ENCODE data around the gene LEMD3. TPM values are rescaled to one million over a fixed set of nuclear protein-coding genes. Genes with fewer than 3 reads are reported as not detected.
A peak's percentile ranks its signal among the peaks of the same experiment; 100 is the strongest.

LEMD3 gene
- total RNA-seq, 1 donor from 2014 or later: 29.2 TPM

- no peaks in the 10 kb centered on the region for H3K27me3 Mint-ChIP-seq (ENCODE audit: low read depth)
- H3K9me3 Mint-ChIP-seq: peaks cover 30% of the 10 kb centered on the region
- H3K36me3 Mint-ChIP-seq (ENCODE audit: low read depth): peaks cover 66% of the 10 kb centered on the region
- no peak overlapping the region for H3K27ac Mint-ChIP-seq
- H3K4me1 Mint-ChIP-seq (ENCODE audit: low read depth): peaks cover 46% of the 10 kb centered on the region
- intact Hi-C loops (cut with micrococcal nuclease): no loop called here
- H3K4me3 Mint-ChIP-seq (ENCODE audit: low read depth): no peak overlapping the region
- DNase-seq (ENCODE audit: low spot score): no peak
Measured at GRCh38 chr12:65200007-65200665, 30.8 kb downstream of the LEMD3 start.

GRCh38 chr12:65203376-65203775 lies 34.0 kb downstream of the LEMD3 start:
- H3K36me3 Mint-ChIP-seq (ENCODE audit: low read depth): peaks cover 45% of the 10 kb centered on the region
- intact Hi-C loops (cut with micrococcal nuclease): no loop called here
- no peaks in the 10 kb centered on the region for H3K27me3 Mint-ChIP-seq (ENCODE audit: low read depth)
- no peak overlapping the region for H3K4me3 Mint-ChIP-seq (ENCODE audit: low read depth)
- DNase-seq (ENCODE audit: low spot score): no peak
- H3K27ac Mint-ChIP-seq: no peak overlapping the region
- peaks cover 10% of the 10 kb centered on the region for H3K9me3 Mint-ChIP-seq
- H3K4me1 Mint-ChIP-seq (ENCODE audit: low read depth): peaks cover 44% of the 10 kb centered on the region

DNA sequence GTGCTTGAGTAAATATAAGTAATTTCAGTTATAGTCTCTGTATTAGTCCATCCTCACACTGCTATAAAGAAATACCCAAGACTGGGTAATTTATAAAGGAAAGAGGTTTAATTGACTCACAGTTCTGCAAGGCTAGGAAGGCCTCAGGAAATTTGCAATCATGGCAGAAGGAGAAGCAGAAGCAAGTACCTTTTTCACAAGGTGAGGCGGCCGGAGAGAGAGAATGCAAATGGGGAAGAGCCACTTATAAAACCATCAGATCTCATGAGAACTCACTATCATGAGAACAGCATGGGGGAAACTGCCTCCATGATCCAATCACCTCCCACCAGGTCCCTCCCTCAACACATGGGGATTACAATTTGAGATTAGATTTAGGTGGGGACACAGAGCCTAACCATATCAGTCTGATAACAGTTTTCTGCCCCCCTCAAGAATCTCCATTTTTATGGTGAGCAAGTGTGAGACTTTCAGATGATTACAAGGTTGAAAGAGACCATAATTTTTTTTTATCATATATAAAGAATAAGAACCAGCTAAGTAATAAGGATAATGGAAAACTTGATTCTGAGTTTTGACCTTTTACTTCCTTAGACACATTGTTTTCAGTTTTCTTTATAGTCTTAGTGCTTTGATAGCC lies 35.6 kb downstream of the LEMD3 start:
- peaks cover 10% of the 10 kb centered on the region for H3K9me3 Mint-ChIP-seq
- H3K36me3 Mint-ChIP-seq (ENCODE audit: low read depth): peaks cover 41% of the 10 kb centered on the region

DNA sequence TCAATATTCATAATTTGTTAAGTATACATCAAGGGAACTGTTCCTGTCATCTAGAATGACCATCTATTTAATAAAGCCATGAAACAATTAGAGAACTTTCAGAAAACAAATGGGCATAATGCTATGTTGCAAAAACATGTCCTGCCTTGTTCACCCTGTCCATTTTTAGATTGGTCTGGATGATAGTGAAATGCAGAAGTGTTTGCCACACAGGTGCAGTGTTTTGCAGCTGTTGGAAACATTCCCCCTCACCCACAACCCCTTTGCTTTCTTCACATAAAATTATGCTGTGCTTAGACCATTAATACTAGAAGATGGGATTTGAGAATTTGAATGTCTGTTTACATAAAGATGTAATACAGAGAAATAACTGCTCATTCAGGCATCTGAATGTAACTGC lies 36.5 kb downstream of the LEMD3 start:
- Mint-ChIP-seq H3K4me3 (ENCODE audit: low read depth) (no peak overlapping the region), H3K27ac (no peak overlapping the region), H3K4me1 (ENCODE audit: low read depth) (peaks cover 54% of the 10 kb centered on the region), H3K36me3 (ENCODE audit: low read depth) (peaks cover 32% of the 10 kb centered on the region), H3K9me3 (peaks cover 3% of the 10 kb centered on the region), H3K27me3 (ENCODE audit: low read depth) (no peaks in the 10 kb centered on the region)
- DNase-seq (ENCODE audit: low spot score): no peak
- intact Hi-C loops (cut with micrococcal nuclease): loop anchor here (2.0 to 5.0 kb wide), 2 partner anchors 35 to 49 kb away; no protein-coding TSS in a partner anchor

More for the DNA sequence above, 35.6 kb downstream of the LEMD3 start:
- no peak for DNase-seq (ENCODE audit: low spot score)
- no peak overlapping the region for H3K4me3 Mint-ChIP-seq (ENCODE audit: low read depth)
- H3K4me1 Mint-ChIP-seq (ENCODE audit: low read depth): peaks cover 57% of the 10 kb centered on the region
- peak overlapping the region; percentile 3 for H3K27ac Mint-ChIP-seq
- no peaks in the 10 kb centered on the region for H3K27me3 Mint-ChIP-seq (ENCODE audit: low read depth)
- intact Hi-C loops (cut with micrococcal nuclease): loop anchor here (2.0 to 5.0 kb wide), 2 partner anchors 34 to 48 kb away; no protein-coding TSS in a partner anchor

- peaks cover 49% of the 10 kb centered on the region for H3K4me1 Mint-ChIP-seq (ENCODE audit: low read depth)
Measured at GRCh38 chr12:65208125-65208524, 38.7 kb downstream of the LEMD3 start.

DNA sequence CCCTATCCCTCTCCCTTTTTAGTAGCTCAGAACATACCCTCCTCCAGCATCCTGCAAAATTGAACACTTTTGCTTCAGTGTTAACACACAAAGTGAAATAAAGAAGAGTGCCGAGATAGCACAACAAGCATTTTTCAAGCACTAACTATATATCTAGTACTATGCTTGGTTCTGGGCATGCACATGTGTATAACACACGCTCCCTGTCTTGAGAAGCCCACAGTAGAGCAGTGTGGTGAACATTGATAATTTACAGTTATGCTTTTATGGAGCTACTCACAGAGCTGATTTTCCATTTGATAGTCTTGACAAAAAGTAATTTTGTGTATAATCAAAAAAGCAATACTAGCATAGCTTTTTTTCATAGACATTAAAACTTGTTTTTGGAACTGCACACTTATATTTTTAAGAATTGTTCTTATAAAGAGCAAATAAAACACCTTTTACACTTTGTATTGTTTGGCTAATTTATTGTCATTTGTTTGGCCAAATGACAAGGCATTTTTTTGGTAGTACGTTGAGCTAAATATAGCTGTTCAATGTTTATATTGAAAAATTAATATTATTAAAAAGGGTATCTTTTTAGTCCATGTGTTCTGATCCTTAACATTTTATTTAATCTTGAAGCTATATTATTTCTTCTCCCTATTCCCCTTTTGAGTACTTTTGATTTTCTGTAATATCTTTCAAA lies 39.7 kb downstream of the LEMD3 start:
- H3K36me3 Mint-ChIP-seq (ENCODE audit: low read depth): peaks cover 28% of the 10 kb centered on the region
- H3K27ac Mint-ChIP-seq: peak overlapping the region; percentile 90
- H3K27me3 Mint-ChIP-seq (ENCODE audit: low read depth): no peaks in the 10 kb centered on the region
- no peak for DNase-seq (ENCODE audit: low spot score)
- H3K9me3 Mint-ChIP-seq: no peaks in the 10 kb centered on the region
- intact Hi-C loops (cut with micrococcal nuclease): loop anchor here (5.0 kb wide), 1 partner anchor 52 kb away; no protein-coding TSS in a partner anchor
- H3K4me3 Mint-ChIP-seq (ENCODE audit: low read depth): peak overlapping the region; percentile 73
- H3K4me1 Mint-ChIP-seq (ENCODE audit: low read depth): peaks cover 44% of the 10 kb centered on the region

More at GRCh38 chr12:65208125-65208524, 38.7 kb downstream of the LEMD3 start:
- H3K27me3 Mint-ChIP-seq (ENCODE audit: low read depth): no peaks in the 10 kb centered on the region
- H3K9me3 Mint-ChIP-seq: no peaks in the 10 kb centered on the region
- no peak for DNase-seq (ENCODE audit: low spot score)
- peaks cover 26% of the 10 kb centered on the region for H3K36me3 Mint-ChIP-seq (ENCODE audit: low read depth)
- intact Hi-C loops (cut with micrococcal nuclease): loop anchor here (5.0 kb wide), 1 partner anchor 51 kb away; no protein-coding TSS in a partner anchor
- H3K4me3 Mint-ChIP-seq (ENCODE audit: low read depth): no peak overlapping the region
- peak overlapping the region; percentile 43 for H3K27ac Mint-ChIP-seq

DNA sequence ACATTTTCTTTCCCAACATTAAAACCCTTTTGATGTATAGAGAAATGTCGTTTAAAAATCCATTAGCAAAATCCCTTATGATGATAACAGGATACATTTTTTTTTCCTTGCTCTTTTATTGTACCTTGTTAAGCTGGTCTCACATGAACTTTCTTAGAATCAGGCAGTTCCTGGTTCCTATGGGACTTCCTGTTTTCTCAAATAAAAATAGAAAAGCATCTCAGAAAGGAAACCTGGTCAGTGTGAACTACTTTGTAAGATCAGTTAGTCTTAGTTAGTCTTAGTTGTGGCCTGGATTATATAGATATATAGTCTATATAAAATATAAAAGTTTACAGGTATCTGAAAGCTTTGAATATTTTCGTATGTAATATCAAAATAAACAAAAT lies 40.3 kb downstream of the LEMD3 start:
- Mint-ChIP-seq H3K27ac (peak overlapping the region; percentile 90), H3K4me1 (ENCODE audit: low read depth) (peaks cover 41% of the 10 kb centered on the region)
- intact Hi-C loops (cut with micrococcal nuclease): loop anchor here (5.0 kb wide), 1 partner anchor 52 kb away; no protein-coding TSS in a partner anchor

DNA sequence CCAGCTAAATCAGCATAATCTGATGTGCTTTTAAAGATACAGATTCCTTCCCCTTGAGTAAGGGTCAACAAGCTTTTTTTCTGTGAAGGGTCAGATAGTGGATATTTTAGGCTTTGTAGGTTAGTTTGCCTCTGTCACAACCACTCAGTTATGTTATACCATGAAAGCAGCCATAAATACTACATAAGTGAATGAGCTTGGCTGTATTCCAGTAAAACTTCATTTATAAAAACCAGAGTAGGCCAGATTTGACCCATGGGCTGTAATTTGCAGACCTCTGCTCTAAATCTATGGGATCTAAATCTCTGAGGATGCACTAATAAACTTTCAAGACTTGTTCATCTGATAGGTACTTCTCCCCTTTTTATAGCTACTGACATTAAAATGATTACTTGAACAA lies 47.7 kb downstream of the LEMD3 start:
- Mint-ChIP-seq H3K9me3 (peaks cover 22% of the 10 kb centered on the region), H3K27me3 (ENCODE audit: low read depth) (no peaks in the 10 kb centered on the region), H3K27ac (no peak overlapping the region), H3K4me3 (ENCODE audit: low read depth) (no peak overlapping the region), H3K4me1 (ENCODE audit: low read depth) (peaks cover 6% of the 10 kb centered on the region), H3K36me3 (ENCODE audit: low read depth) (peaks cover 79% of the 10 kb centered on the region)
- intact Hi-C loops (cut with micrococcal nuclease): no loop called here
- DNase-seq (ENCODE audit: low spot score): no peak

More for the DNA sequence above, 40.3 kb downstream of the LEMD3 start:
- H3K9me3 Mint-ChIP-seq: no peaks in the 10 kb centered on the region
- peaks cover 33% of the 10 kb centered on the region for H3K36me3 Mint-ChIP-seq (ENCODE audit: low read depth)
- no peak for DNase-seq (ENCODE audit: low spot score)
- no peaks in the 10 kb centered on the region for H3K27me3 Mint-ChIP-seq (ENCODE audit: low read depth)
- H3K4me3 Mint-ChIP-seq (ENCODE audit: low read depth): peak overlapping the region; percentile 73

GRCh38 chr12:65220761-65221160 lies 51.4 kb downstream of the LEMD3 start:
- peaks cover 42% of the 10 kb centered on the region for H3K9me3 Mint-ChIP-seq

DNA sequence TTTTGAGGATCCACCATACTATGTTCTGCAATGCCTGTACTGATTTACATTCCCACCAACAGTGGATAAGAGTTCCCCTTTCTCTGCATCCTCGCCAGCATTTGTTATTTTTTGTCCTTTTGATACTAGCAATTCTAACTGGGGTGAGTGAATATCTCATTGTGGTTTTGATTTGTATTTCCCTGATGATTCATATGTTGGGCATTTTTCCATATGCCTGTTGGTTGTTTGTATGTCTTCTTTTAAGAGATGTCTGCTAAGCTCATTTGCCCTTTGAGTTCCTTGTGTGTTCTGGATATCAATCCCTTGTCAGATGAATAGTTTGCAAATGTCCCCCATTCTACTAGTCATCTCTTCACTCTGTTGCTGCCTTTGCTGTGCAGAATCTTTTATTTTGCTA lies 60.1 kb downstream of the LEMD3 start:
- no peaks in the 10 kb centered on the region for H3K27me3 Mint-ChIP-seq (ENCODE audit: low read depth)
- H3K4me1 Mint-ChIP-seq (ENCODE audit: low read depth): peaks cover 16% of the 10 kb centered on the region
- H3K27ac Mint-ChIP-seq: no peak overlapping the region
- H3K36me3 Mint-ChIP-seq (ENCODE audit: low read depth): peaks cover 55% of the 10 kb centered on the region
- intact Hi-C loops (cut with micrococcal nuclease): no loop called here
- no peak for DNase-seq (ENCODE audit: low spot score)
- H3K9me3 Mint-ChIP-seq: peaks cover 32% of the 10 kb centered on the region
- H3K4me3 Mint-ChIP-seq (ENCODE audit: low read depth): no peak overlapping the region

More at GRCh38 chr12:65220761-65221160, 51.4 kb downstream of the LEMD3 start:
- Mint-ChIP-seq H3K36me3 (ENCODE audit: low read depth) (peaks cover 91% of the 10 kb centered on the region), H3K4me3 (ENCODE audit: low read depth) (no peak overlapping the region), H3K27me3 (ENCODE audit: low read depth) (no peaks in the 10 kb centered on the region), H3K27ac (no peak overlapping the region), H3K4me1 (ENCODE audit: low read depth) (peaks cover 2% of the 10 kb centered on the region)
- intact Hi-C loops (cut with micrococcal nuclease): no loop called here
- DNase-seq (ENCODE audit: low spot score): no peak

GRCh38 chr12:65232476-65233077 lies 63.2 kb downstream of the LEMD3 start:
- Mint-ChIP-seq H3K27ac (no peak overlapping the region), H3K4me1 (ENCODE audit: low read depth) (peaks cover 9% of the 10 kb centered on the region), H3K27me3 (ENCODE audit: low read depth) (no peaks in the 10 kb centered on the region), H3K36me3 (ENCODE audit: low read depth) (peaks cover 26% of the 10 kb centered on the region), H3K9me3 (peaks cover 25% of the 10 kb centered on the region), H3K4me3 (ENCODE audit: low read depth) (no peak overlapping the region)
- DNase-seq (ENCODE audit: low spot score): no peak
- intact Hi-C loops (cut with micrococcal nuclease): loop anchor here (2.0 to 10.0 kb wide), 5 partner anchors 35 to 428 kb away; partner anchors contain the start of gene WIF1

- intact Hi-C loops (cut with micrococcal nuclease): loop anchor here (10.0 kb wide), 1 partner anchor 432 kb away; no protein-coding TSS in a partner anchor
- no peaks in the 10 kb centered on the region for H3K27me3 Mint-ChIP-seq (ENCODE audit: low read depth)
Measured at GRCh38 chr12:65237153-65237552, 67.8 kb downstream of the LEMD3 start.

More at GRCh38 chr12:65237153-65237552, 67.8 kb downstream of the LEMD3 start:
- Mint-ChIP-seq H3K36me3 (ENCODE audit: low read depth) (peaks cover 13% of the 10 kb centered on the region), H3K4me3 (ENCODE audit: low read depth) (no peak overlapping the region), H3K27ac (no peak overlapping the region), H3K4me1 (ENCODE audit: low read depth) (peaks cover 4% of the 10 kb centered on the region), H3K9me3 (no peaks in the 10 kb centered on the region)
- DNase-seq (ENCODE audit: low spot score): no peak
